G401.6 (cell line): Measurements from ENCODE around the gene SOAT2.

Experiments used
- FAIRE-seq: peaks from 2 replicates; lab custom pipeline; 2012; peaks lifted over from hg19 to GRCh38; lab: Jason Lieb, UNC

Gene SOAT2

GRCh38 chr12:53065470-53065869 is 37.8 kb upstream of the SOAT2 start:
- FAIRE-seq = no peak

- peak; percentile 72 for FAIRE-seq
These were observed 37.0 kb upstream of the SOAT2 start for GRCh38 chr12:53065975-53066931.

- no peak for FAIRE-seq
These were observed 36.0 kb upstream of the SOAT2 start for GRCh38 chr12:53067074-53067992.

- FAIRE-seq = no peak
These were observed 35.1 kb upstream of the SOAT2 start for GRCh38 chr12:53067993-53068770.

GRCh38 chr12:53068811-53069585 is 34.3 kb upstream of the SOAT2 start:
- FAIRE-seq = no peak

- no peak for FAIRE-seq
These were observed 33.5 kb upstream of the SOAT2 start for GRCh38 chr12:53069621-53070410.

GRCh38 chr12:53070877-53071492 is 32.3 kb upstream of the SOAT2 start:
- no peak for FAIRE-seq

GRCh38 chr12:53071591-53072551 is 31.4 kb upstream of the SOAT2 start:
- FAIRE-seq = no peak

- no peak for FAIRE-seq
These were observed 29.4 kb upstream of the SOAT2 start for GRCh38 chr12:53073881-53074280.

GRCh38 chr12:53074283-53074998 is 28.8 kb upstream of the SOAT2 start:
- no peak for FAIRE-seq

- no peak for FAIRE-seq
These were observed 28.3 kb upstream of the SOAT2 start for GRCh38 chr12:53074999-53075370.

- FAIRE-seq = no peak
These were observed 26.8 kb upstream of the SOAT2 start for GRCh38 chr12:53076461-53076860.

- FAIRE-seq = no peak
These were observed 26.3 kb upstream of the SOAT2 start for GRCh38 chr12:53077030-53077429.

GRCh38 chr12:53078425-53079225 is 24.7 kb upstream of the SOAT2 start:
- no peak for FAIRE-seq

GRCh38 chr12:53079226-53080117 is 23.8 kb upstream of the SOAT2 start, which contains the start of gene SPRYD3:
Gene SPRYD3, minus strand, starts transcription at chr12:53079390. Its CDS starts 57 bp downstream, at chr12:53079333.
- peak; percentile 96 for FAIRE-seq

- FAIRE-seq = no peak
These were observed 20.6 kb upstream of the SOAT2 start for GRCh38 chr12:53082637-53083175.
